ENCODE results near the gene GTPBP1. TPM values are rescaled to one million over a fixed set of nuclear protein-coding genes. Genes with fewer than 3 reads are reported as not detected.

GTPBP1 gene
- total RNA-seq, 4 donors from 2014 or later: 35.7 to 62.5 (median 50.6) TPM

- Histone ChIP-seq H3K4me1 (peaks cover 40 to 72% (median 49%) of the 10 kb centered on the region in 4 donors), H3K27me3 (no peaks in the 10 kb centered on the region), H3K27ac (replicated peaks in 1 of 4) (no peak overlapping the region), H3K4me3 (no peak overlapping the region), H3K9me3 (no peaks in the 10 kb centered on the region), H3K36me3 (peaks cover 15 to 64% (median 46%) of the 10 kb centered on the region in 4 donors)
- 91% methylated on average over 8 of the region's 8 CpGs for WGBS
- no peak for TF ChIP-seq POLR2AphosphoS5 (IDR thresholded peaks at IDR 0.05)
- TF ChIP-seq EP300 (IDR thresholded peaks at IDR 0.05): no peak
- no peak for TF ChIP-seq POLR2A (IDR thresholded peaks at IDR 0.05; ENCODE audit: low read depth)
- no peak for TF ChIP-seq CTCF (IDR thresholded peaks at IDR 0.05)
- DNase-seq (ENCODE audit: extremely low spot score): no peak
- intact Hi-C loops (cut with DNase I): no loop called here
Measured at GRCh38 chr22:38713921-38714320, 8.2 kb downstream of the GTPBP1 start.

- Histone ChIP-seq H3K27ac (replicated peaks in 1 of 4) (no peak overlapping the region), H3K4me1 (peaks cover 42 to 65% (median 45%) of the 10 kb centered on the region in 4 donors), H3K27me3 (no peaks in the 10 kb centered on the region), H3K4me3 (no peak overlapping the region), H3K36me3 (peaks cover 15 to 59% (median 42%) of the 10 kb centered on the region in 4 donors), H3K9me3 (no peaks in the 10 kb centered on the region)
- intact Hi-C loops (cut with DNase I): no loop called here
- TF ChIP-seq EP300 (IDR thresholded peaks at IDR 0.05): no peak
- TF ChIP-seq POLR2AphosphoS5 (IDR thresholded peaks at IDR 0.05): no peak
- no peak for TF ChIP-seq POLR2A (IDR thresholded peaks at IDR 0.05; ENCODE audit: low read depth)
- no peak for TF ChIP-seq CTCF (IDR thresholded peaks at IDR 0.05)
- no peak for DNase-seq (ENCODE audit: extremely low spot score)
- 91% methylated on average over 9 of the region's 9 CpGs for WGBS
Measured at GRCh38 chr22:38715176-38715764, 9.5 kb downstream of the GTPBP1 start.

- Histone ChIP-seq H3K9me3 (no peaks in the 10 kb centered on the region), H3K27me3 (no peaks in the 10 kb centered on the region), H3K27ac (replicated peaks in 1 of 4) (no peak overlapping the region), H3K36me3 (peaks cover 16 to 59% (median 40%) of the 10 kb centered on the region in 4 donors), H3K4me1 (peaks cover 42 to 65% (median 45%) of the 10 kb centered on the region in 4 donors), H3K4me3 (no peak overlapping the region)
- intact Hi-C loops (cut with DNase I): no loop called here
- no peak for TF ChIP-seq CTCF (IDR thresholded peaks at IDR 0.05)
- DNase-seq (ENCODE audit: extremely low spot score): no peak
- WGBS: 96% methylated on average over 15 of the region's 15 CpGs
Measured at GRCh38 chr22:38715852-38716251, 10.1 kb downstream of the GTPBP1 start.

GRCh38 chr22:38716271-38716670 is 10.5 kb downstream of the GTPBP1 start:
- peaks cover 20 to 61% (median 44%) of the 10 kb centered on the region in 4 donors for H3K36me3 ChIP-seq
- no peak overlapping the region for H3K4me3 ChIP-seq
- no peaks in the 10 kb centered on the region for H3K27me3 ChIP-seq
- H3K27ac ChIP-seq (replicated peaks in 1 of 4): no peak overlapping the region
- DNase-seq (ENCODE audit: extremely low spot score): no peak
- H3K9me3 ChIP-seq: no peaks in the 10 kb centered on the region
- H3K4me1 ChIP-seq: peaks cover 42 to 65% (median 45%) of the 10 kb centered on the region in 4 donors
- intact Hi-C loops (cut with DNase I): no loop called here
- 92% methylated on average over 7 of the region's 10 CpGs for WGBS
- TF ChIP-seq POLR2A (IDR thresholded peaks at IDR 0.05; ENCODE audit: low read depth): no peak
- TF ChIP-seq POLR2AphosphoS5 (IDR thresholded peaks at IDR 0.05): no peak
- no peak for TF ChIP-seq CTCF (IDR thresholded peaks at IDR 0.05)
- TF ChIP-seq EP300 (IDR thresholded peaks at IDR 0.05): no peak

GRCh38 chr22:38716826-38717225 is 11.1 kb downstream of the GTPBP1 start:
- 94% methylated on average over 9 of the region's 9 CpGs for WGBS
- H3K27ac ChIP-seq (replicated peaks in 1 of 4): no peak overlapping the region
- peaks cover 24 to 66% (median 50%) of the 10 kb centered on the region in 4 donors for H3K36me3 ChIP-seq
- H3K9me3 ChIP-seq: no peaks in the 10 kb centered on the region
- DNase-seq (ENCODE audit: extremely low spot score): no peak
- no peaks in the 10 kb centered on the region for H3K27me3 ChIP-seq
- intact Hi-C loops (cut with DNase I): no loop called here
- H3K4me1 ChIP-seq: peaks cover 42 to 61% (median 45%) of the 10 kb centered on the region in 4 donors
- H3K4me3 ChIP-seq: no peak overlapping the region
- TF ChIP-seq POLR2AphosphoS5 (IDR thresholded peaks at IDR 0.05) (no peak), POLR2A (IDR thresholded peaks at IDR 0.05; ENCODE audit: low read depth) (no peak), CTCF (IDR thresholded peaks at IDR 0.05) (no peak), EP300 (IDR thresholded peaks at IDR 0.05) (no peak)

All from esophagus muscularis mucosa (tissue), 4 donors.